ENCODE data around the gene THSD4. TPM values are rescaled to one million over a fixed set of nuclear protein-coding genes. Genes with fewer than 3 reads are reported as not detected.
A peak's percentile ranks its signal among the peaks of the same experiment; 100 is the strongest.

Gene THSD4
- total and polyA plus RNA-seq, 2 of the 4 experiments (the other 2 are of a cell fraction), result 25.5 to 31.1 TPM

DNA sequence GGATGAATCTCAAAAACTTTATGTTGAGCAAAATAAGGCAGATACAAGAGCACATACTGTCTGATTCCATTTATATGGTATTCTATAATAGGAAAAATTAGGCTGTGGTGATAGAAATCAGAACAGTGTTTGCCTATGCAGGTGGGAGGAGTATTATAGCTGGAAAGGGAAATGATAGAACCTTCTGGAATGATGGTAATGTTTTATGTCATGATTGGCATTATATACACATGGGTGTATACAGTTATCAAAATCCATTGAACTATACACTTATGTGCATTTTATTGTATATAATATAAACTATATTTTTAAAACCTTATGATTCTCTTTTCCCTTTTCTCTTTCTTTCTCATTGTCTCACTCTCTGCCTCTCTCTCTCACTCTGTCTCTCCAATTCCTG, 156.1 kb downstream of the THSD4 start:
- TF ChIP-seq MAZ (IDR thresholded peaks at IDR 0.05; ENCODE audit: borderline replicate concordance, low read depth, low read length) (no peak), FOS (IDR thresholded peaks at IDR 0.05; ENCODE audit: low read depth, low read length) (no peak), MXI1 (IDR thresholded peaks at IDR 0.05; ENCODE audit: borderline replicate concordance, low read depth, low read length) (no peak), RFX5 (IDR thresholded peaks at IDR 0.05; ENCODE audit: low read depth, low read length) (no peak), USF2 (IDR thresholded peaks at IDR 0.05; ENCODE audit: low read depth, low read length) (no peak), MAFK (IDR thresholded peaks at IDR 0.05; ENCODE audit: low read depth, low read length) (no peak)
- Histone ChIP-seq H3K4me1 (ENCODE audit: control insufficient read depth, insufficient read depth, low read length) (peaks cover 23% of the 10 kb centered on the region), H4K20me1 (ENCODE audit: insufficient read depth, low read length) (no peaks in the 10 kb centered on the region), H3K4me3 (ENCODE audit: insufficient read depth, low read depth, low read length) (no peak overlapping the region), H3K4me2 (ENCODE audit: low read depth, low read length) (no peak overlapping the region), H2AK9ac (replicated peaks; ENCODE audit: low read depth, low read length, poor library complexity) (no peak overlapping the region), H3K18ac (ENCODE audit: low read depth, low read length) (no peak overlapping the region), H3K14ac (replicated peaks; ENCODE audit: low read depth, low read length) (no peak overlapping the region), H4K91ac (ENCODE audit: insufficient read depth, low read depth, low read length) (no peak overlapping the region), H3K27me3 (ENCODE audit: control insufficient read depth, insufficient read depth, low read length) (no peaks in the 10 kb centered on the region), H3K27ac (ENCODE audit: insufficient read depth, low read length) (no peak overlapping the region), H3K79me1 (ENCODE audit: low read depth in 1 of 2, low read length in 2 of 2) (peaks cover 2 to 18% of the 10 kb centered on the region in 2 experiments; a peak in 3 of 4 replicates), H4K5ac (ENCODE audit: low read depth, low read length) (no peak overlapping the region), H2BK120ac (ENCODE audit: low read depth, low read length) (no peak overlapping the region), H2BK20ac (ENCODE audit: low read depth, low read length) (no peak overlapping the region), H3K9me1 (ENCODE audit: insufficient read depth, low read length) (peaks cover 15% of the 10 kb centered on the region), H2AFZ (replicated peaks; ENCODE audit: low read length, poor library complexity) (no peak overlapping the region), H3K56ac (ENCODE audit: extremely low read depth, insufficient read depth, low read length) (no peak overlapping the region), H2BK5ac (ENCODE audit: low read depth, low read length, poor library complexity, severe bottlenecking) (peak overlapping the region; percentile 68), H3K9ac (ENCODE audit: low read depth, low read length) (no peak overlapping the region), H2BK15ac (ENCODE audit: low read depth, low read length) (no peak overlapping the region), H2AK5ac (ENCODE audit: low read depth, low read length) (no peak overlapping the region), H3K36me3 (ENCODE audit: control insufficient read depth, insufficient read depth, low read length) (no peaks in the 10 kb centered on the region), H3K9me3 (ENCODE audit: control insufficient read depth, insufficient read depth, low read length) (no peaks in the 10 kb centered on the region), H4K8ac (ENCODE audit: low read depth in 2 of 2, low read length in 2 of 2) (no peak overlapping the region), H3K4ac (ENCODE audit: low read depth, low read length) (no peak overlapping the region), H3K23ac (ENCODE audit: low read depth, low read length) (no peak overlapping the region)
- in situ Hi-C loops (cut with MboI; ENCODE audit: low sequenced_read_pairs) (no loop called here), intact Hi-C loops (cut with micrococcal nuclease) (loop anchor here (10.0 kb wide), 1 partner anchor 257 kb away; no protein-coding TSS in a partner anchor), dilution Hi-C loops (cut with HindIII; ENCODE audit: low sequenced_read_pairs, unreplicated experiment) (no loop called here)
- ChIA-PET POLR2A (ENCODE audit: unreplicated experiment) (no interaction called here), CTCF (no interaction called here)
- BruUV-seq (replicated peaks), result no TSS peak
- DNase-seq (no peak), ATAC-seq (ENCODE audit: low read depth) (no peak)

Data from IMR-90 (cell line).